T-cell (primary cell): ENCODE results near the gene PCDHB12. TPM values are rescaled to one million over a fixed set of nuclear protein-coding genes. Genes with fewer than 3 reads are reported as not detected.
"Not testable (repeated sequence)": the region's sequence is repeated elsewhere in the genome, so short reads cannot be mapped to it uniquely, and the experiment has no call there.

Experiments
- ATAC-seq, 4 experiments: fragments of 200-7000 bp in 3 of 4; fragments of 150-1000 bp in 1 of 4; cut with Tn5 transposase; replicated peaks in 1 of 4; 1 replicate in 3 of 4; 2 replicates in 1 of 4; pipeline ENCODE4 v1.10.0; 2021; ENCODE audit warnings: moderate library complexity in 3 of 4, mild to moderate bottlenecking in 2 of 4, moderate number of reproducible peaks in 1 of 4
- CTCF ChIA-PET, 2 donors: fragments of 300-600 bp; sonication (Branson Sonifier 250); formaldehyde crosslinking; loops; one replicate each; lab custom pipeline; 2022; ENCODE audit warnings: antibody characterized with exemption in 2 of 2; lab: Charles Lee
- POLR2A ChIA-PET, 2 donors: fragments of 300-600 bp; sonication (Branson Sonifier 250); formaldehyde crosslinking; loops; one replicate each; lab custom pipeline; 2022; ENCODE audit warnings: antibody characterized with exemption in 2 of 2; lab: Charles Lee
- DNase-seq, 35 experiments: peaks; one replicate each; pipeline versions ENCODE4 v3.0.0 to v3.0.0-alpha.2; 2013 to 2023
- H3K27ac ChIP-seq: one replicate; pipeline ENCODE4 v1.5.1; 2013; ENCODE audit warnings: low read length
- H3K27me3 ChIP-seq, 2 experiments: replicated peaks in 1 of 2; 1 replicate in 1 of 2; 2 replicates in 1 of 2; pipeline versions ENCODE4 v1.6.1 to v1.7.0; 2013; ENCODE audit warnings: low read length in 1 of 2, mixed read lengths in 1 of 2; ENCODE audit not compliant: control insufficient read depth in 2 of 2, insufficient read depth in 2 of 2; ENCODE audit errors: extremely low read depth in 1 of 2
- H3K36me3 ChIP-seq, 2 donors: 1 replicate in 1 of 2; 2 replicates in 1 of 2; pipeline versions ENCODE4 v1.6.1 to v1.7.0; 2013; ENCODE audit warnings: low read length in 1 of 2; ENCODE audit not compliant: control insufficient read depth in 2 of 2, insufficient read depth in 1 of 2; ENCODE audit errors: extremely low read depth in 1 of 2
- H3K4me1 ChIP-seq, 2 experiments: 1 replicate in 1 of 2; 2 replicates in 1 of 2; pipeline versions ENCODE4 v1.6.1 to v1.7.0; 2013; ENCODE audit warnings: low read length in 2 of 2, mixed read lengths in 1 of 2; ENCODE audit not compliant: insufficient read depth in 2 of 2, control insufficient read depth in 1 of 2; ENCODE audit errors: extremely low read depth in 1 of 2
- H3K4me3 ChIP-seq, 2 donors: 1 replicate in 1 of 2; 2 replicates in 1 of 2; pipeline versions ENCODE4 v1.5.1 to v1.7.0; 2013; ENCODE audit warnings: mild to moderate bottlenecking in 2 of 2, low read length in 1 of 2, moderate library complexity in 1 of 2; ENCODE audit not compliant: control insufficient read depth in 1 of 2; ENCODE audit errors: extremely low read depth in 1 of 2
- H3K9me3 ChIP-seq: 2 replicates; pipeline ENCODE4 v1.7.0; 2013
- H3K27ac Mint-ChIP-seq, 2 donors: one replicate each; pipeline ENCODE4 v1.8.0; 2020 to 2021; ENCODE audit warnings: mild to moderate bottlenecking in 2 of 2, mixed read lengths in 2 of 2
- H3K27me3 Mint-ChIP-seq, 2 donors: one replicate each; pipeline ENCODE4 v1.8.0; 2021 to 2022; ENCODE audit warnings: mixed read lengths in 2 of 2
- H3K36me3 Mint-ChIP-seq: one replicate; pipeline ENCODE4 v1.8.0; 2021; ENCODE audit warnings: mixed read lengths
- H3K4me1 Mint-ChIP-seq, 3 donors: one replicate each; pipeline ENCODE4 v1.8.0; 2020 to 2022; ENCODE audit warnings: mixed read lengths in 3 of 3, mild to moderate bottlenecking in 1 of 3
- H3K4me3 Mint-ChIP-seq, 3 donors: one replicate each; pipeline ENCODE4 v1.8.0; 2020 to 2022; ENCODE audit warnings: mild to moderate bottlenecking in 3 of 3, mixed read lengths in 3 of 3, moderate library complexity in 3 of 3
- H3K9me3 Mint-ChIP-seq, 3 donors: one replicate each; pipeline ENCODE4 v1.8.0; 2020 to 2022; ENCODE audit warnings: mixed read lengths in 3 of 3
- WGBS: methylation state at CpG from one replicate; pipeline ENCODE4 v1.1.5; 2013; ENCODE audit warnings: missing lambda C conversion rate; ENCODE audit not compliant: insufficient coverage; 5-methylcytosine and 5-hydroxymethylcytosine counted together
- total RNA-seq, 35 experiments: library from RNA in 6 of 35; stranded (reverse) in 6 of 35; fragments of 120-200 nt in 1 of 35; gene quantifications; one replicate each; pipeline versions ENCODE4 v1.2.1 to v1.2.4 and lab custom pipeline; 2013 to 2026

The PCDHB12 gene
- total RNA-seq, 5 donors from 2014 or later (not counting 1 experiment from before 2014, with no cell fraction given) = not detected

DNA sequence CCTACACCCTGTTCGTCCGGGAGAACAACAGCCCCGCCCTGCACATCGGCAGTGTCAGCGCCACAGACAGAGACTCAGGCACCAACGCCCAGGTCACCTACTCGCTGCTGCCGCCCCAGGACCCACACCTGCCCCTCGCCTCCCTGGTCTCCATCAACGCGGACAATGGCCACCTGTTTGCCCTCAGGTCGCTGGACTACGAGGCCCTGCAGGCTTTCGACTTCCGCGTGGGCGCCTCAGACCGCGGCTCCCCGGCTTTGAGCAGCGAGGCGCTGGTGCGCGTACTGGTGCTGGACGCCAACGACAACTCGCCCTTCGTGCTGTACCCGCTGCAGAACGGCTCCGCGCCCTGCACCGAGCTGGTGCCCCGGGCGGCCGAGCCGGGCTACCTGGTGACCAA lies 19.8 kb upstream of the PCDHB12 start:
- H3K36me3 Mint-ChIP-seq, CTCF ChIA-PET, H3K4me3 ChIP-seq, ATAC-seq, H3K4me1 ChIP-seq, H3K4me3 Mint-ChIP-seq, DNase-seq, H3K36me3 ChIP-seq, POLR2A ChIA-PET, H3K27ac ChIP-seq, H3K27ac Mint-ChIP-seq, H3K9me3 ChIP-seq: not testable (repeated sequence)
- 41% methylated on average over 3 of the region's 37 CpGs for WGBS
- peaks cover 5 to 24% of the 10 kb centered on the region in 2 experiments for H3K27me3 ChIP-seq
- peaks cover 18 to 22% (median 21%) of the 10 kb centered on the region in 3 donors for H3K9me3 Mint-ChIP-seq
- peaks cover 4 to 14% (median 8%) of the 10 kb centered on the region in 3 donors for H3K4me1 Mint-ChIP-seq
- H3K27me3 Mint-ChIP-seq = peaks cover 57 to 71% of the 10 kb centered on the region in 2 donors

DNA sequence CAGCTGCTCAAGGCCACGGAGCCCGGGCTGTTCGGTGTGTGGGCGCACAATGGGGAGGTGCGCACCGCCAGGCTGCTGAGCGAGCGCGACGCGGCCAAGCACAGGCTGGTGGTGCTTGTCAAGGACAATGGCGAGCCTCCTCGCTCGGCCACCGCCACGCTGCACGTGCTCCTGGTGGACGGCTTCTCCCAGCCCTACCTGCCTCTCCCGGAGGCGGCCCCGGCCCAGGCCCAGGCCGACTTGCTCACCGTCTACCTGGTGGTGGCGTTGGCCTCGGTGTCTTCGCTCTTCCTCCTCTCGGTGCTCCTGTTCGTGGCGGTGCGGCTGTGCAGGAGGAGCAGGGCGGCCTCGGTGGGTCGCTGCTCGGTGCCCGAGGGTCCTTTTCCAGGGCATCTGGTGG lies 19.4 kb upstream of the PCDHB12 start:
- WGBS = 67% methylated on average over 6 of the region's 35 CpGs
- H3K4me3 Mint-ChIP-seq, H3K4me3 ChIP-seq, CTCF ChIA-PET, ATAC-seq, H3K4me1 ChIP-seq, H3K36me3 Mint-ChIP-seq, H3K36me3 ChIP-seq, H3K27ac ChIP-seq, H3K27ac Mint-ChIP-seq, POLR2A ChIA-PET, H3K9me3 ChIP-seq, DNase-seq: not testable (repeated sequence)
- Mint-ChIP-seq H3K4me1 (peaks cover 4 to 14% (median 8%) of the 10 kb centered on the region in 3 donors), H3K9me3 (peaks cover 18 to 22% (median 21%) of the 10 kb centered on the region in 3 donors), H3K27me3 (peaks cover 57 to 70% of the 10 kb centered on the region in 2 donors)
- peaks cover 5 to 24% of the 10 kb centered on the region in 2 experiments for H3K27me3 ChIP-seq

DNA sequence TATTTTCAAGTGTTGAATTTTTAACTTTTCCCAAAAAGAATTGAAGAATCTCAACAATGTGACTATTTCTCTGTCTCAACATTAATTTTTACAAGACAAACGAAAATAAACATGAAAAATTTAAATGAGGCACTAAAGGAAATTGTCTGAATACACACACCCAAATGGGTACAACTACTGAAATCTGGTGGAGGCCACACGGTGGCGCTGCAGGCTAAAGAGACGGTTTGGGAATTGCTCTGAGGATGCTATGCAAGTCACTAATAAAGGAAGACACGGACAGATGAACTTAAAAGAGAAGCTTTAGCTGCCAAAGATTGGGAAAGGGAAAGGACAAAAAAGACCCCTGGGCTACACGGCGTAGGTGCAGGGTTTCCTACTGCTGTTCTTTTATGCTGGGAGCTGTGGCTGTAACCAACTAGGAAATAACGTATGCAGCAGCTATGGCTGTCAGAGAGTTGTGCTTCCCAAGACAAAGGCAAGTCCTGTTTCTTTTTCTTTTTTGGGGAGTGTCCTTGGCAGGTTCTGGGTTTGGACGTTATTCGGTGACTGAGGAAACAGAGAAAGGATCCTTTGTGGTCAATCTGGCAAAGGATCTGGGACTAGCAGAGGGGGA lies 16.3 kb upstream of the PCDHB12 start, which contains the start of gene PCDHB10:
PCDHB10 (plus strand) TSS at position 244 of the 616 bp plus-strand sequence; CDS start at position 444, 200 bp downstream.
- Histone ChIP-seq H3K4me1 (no peaks in the 10 kb centered on the region), H3K4me3 (no peak within 1 kb of the TSS), H3K27ac (no peak within 1 kb of the TSS), H3K9me3 (peaks cover 2% of the 10 kb centered on the region), H3K27me3 (peaks cover 2 to 21% of the 10 kb centered on the region in 2 experiments), H3K36me3 (no peaks in the 10 kb centered on the region)
- WGBS = 11% methylated on average over 6 of the region's 10 CpGs
- H3K4me1 Mint-ChIP-seq = peaks cover under 1 to 4% (median 3%) of the 10 kb centered on the region in 3 donors
- peaks cover 21 to 35% (median 26%) of the 10 kb centered on the region in 3 donors for H3K9me3 Mint-ChIP-seq
- ATAC-seq (no peak), DNase-seq (peak in 4 of 35 experiments; percentile 8 to 24 (median 10))
- H3K36me3 Mint-ChIP-seq = no peaks in the 10 kb centered on the region
- POLR2A ChIA-PET = no interaction called here
- CTCF ChIA-PET = no interaction called here
- peak within 1 kb of the TSS in 1 of 2 donors; percentile 10 for H3K27ac Mint-ChIP-seq
- H3K27me3 Mint-ChIP-seq = peaks cover 38 to 57% of the 10 kb centered on the region in 2 donors
- H3K4me3 Mint-ChIP-seq = no peak within 1 kb of the TSS

DNA sequence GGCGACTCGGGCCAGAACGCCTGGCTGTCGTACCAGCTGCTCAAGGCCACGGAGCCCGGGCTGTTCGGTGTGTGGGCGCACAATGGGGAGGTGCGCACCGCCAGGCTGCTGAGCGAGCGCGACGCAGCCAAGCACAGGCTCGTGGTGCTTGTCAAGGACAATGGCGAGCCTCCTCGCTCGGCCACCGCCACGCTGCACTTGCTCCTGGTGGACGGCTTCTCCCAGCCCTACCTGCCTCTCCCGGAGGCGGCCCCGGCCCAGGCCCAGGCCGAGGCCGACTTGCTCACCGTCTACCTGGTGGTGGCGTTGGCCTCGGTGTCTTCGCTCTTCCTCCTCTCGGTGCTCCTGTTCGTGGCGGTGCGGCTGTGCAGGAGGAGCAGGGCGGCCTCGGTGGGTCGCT lies 14.2 kb upstream of the PCDHB12 start:
- POLR2A ChIA-PET, H3K9me3 ChIP-seq, DNase-seq, H3K27ac Mint-ChIP-seq, CTCF ChIA-PET, H3K4me1 Mint-ChIP-seq, H3K36me3 Mint-ChIP-seq, H3K4me1 ChIP-seq, H3K36me3 ChIP-seq, H3K4me3 Mint-ChIP-seq, H3K4me3 ChIP-seq, H3K27ac ChIP-seq, ATAC-seq: not testable (repeated sequence)
- H3K27me3 Mint-ChIP-seq = peaks cover 43 to 56% of the 10 kb centered on the region in 2 donors
- WGBS = no CpG with 5 or more reads among the region's 37 CpGs
- peaks cover 2 to 14% of the 10 kb centered on the region in 2 experiments for H3K27me3 ChIP-seq
- peaks cover 17 to 49% (median 28%) of the 10 kb centered on the region in 3 donors for H3K9me3 Mint-ChIP-seq

DNA sequence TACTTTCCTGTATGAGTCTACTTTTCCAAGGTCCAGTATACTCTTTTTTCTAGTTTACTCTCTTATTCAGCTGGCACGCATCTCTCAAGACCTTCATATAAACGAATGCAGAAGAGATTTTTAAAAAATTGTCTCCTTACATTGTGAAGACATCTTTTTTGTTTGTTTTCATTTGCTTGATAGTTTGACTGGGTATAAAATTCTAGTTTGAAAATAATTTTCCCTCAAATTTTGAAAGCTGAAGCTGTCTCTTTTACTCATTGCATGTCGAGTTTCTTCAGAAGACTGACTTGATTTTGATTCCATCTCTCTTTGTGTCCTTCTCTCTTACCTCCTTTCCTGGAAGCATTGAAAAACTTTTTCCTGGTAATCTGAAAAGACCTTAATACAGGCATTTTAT lies 12.2 kb upstream of the PCDHB12 start:
- no CpG with 5 or more reads among the region's 3 CpGs for WGBS
- peaks cover 0 to 2% of the 10 kb centered on the region in 2 experiments for H3K4me1 ChIP-seq
- POLR2A ChIA-PET = interaction anchor here in 1 of 2 donors (0.6 kb wide), 1 partner anchor 435 kb away, joined by 3 read pairs; no protein-coding TSS in a partner anchor
- Mint-ChIP-seq H3K36me3 (no peaks in the 10 kb centered on the region), H3K27ac (no peak overlapping the region), H3K4me3 (no peak overlapping the region), H3K9me3 (peaks cover 17 to 57% (median 35%) of the 10 kb centered on the region in 3 donors), H3K27me3 (peaks cover 46 to 60% of the 10 kb centered on the region in 2 donors), H3K4me1 (peaks cover 0 to 3% (median 0%) of the 10 kb centered on the region in 3 donors)
- H3K27ac ChIP-seq = no peak overlapping the region
- no peak overlapping the region for H3K4me3 ChIP-seq
- H3K27me3 ChIP-seq = peaks cover 0 to 10% of the 10 kb centered on the region in 2 experiments
- CTCF ChIA-PET = interaction anchor here (0.7 to 1.2 kb wide), 2 partner anchors 10 to 367 kb away, joined by 3 to 5 read pairs; partner anchors contain the start of gene PCDHB9 (in 1 of the 2)
- ATAC-seq (no peak), DNase-seq (no peak)
- peaks cover 5% of the 10 kb centered on the region for H3K9me3 ChIP-seq
- H3K36me3 ChIP-seq = no peaks in the 10 kb centered on the region

DNA sequence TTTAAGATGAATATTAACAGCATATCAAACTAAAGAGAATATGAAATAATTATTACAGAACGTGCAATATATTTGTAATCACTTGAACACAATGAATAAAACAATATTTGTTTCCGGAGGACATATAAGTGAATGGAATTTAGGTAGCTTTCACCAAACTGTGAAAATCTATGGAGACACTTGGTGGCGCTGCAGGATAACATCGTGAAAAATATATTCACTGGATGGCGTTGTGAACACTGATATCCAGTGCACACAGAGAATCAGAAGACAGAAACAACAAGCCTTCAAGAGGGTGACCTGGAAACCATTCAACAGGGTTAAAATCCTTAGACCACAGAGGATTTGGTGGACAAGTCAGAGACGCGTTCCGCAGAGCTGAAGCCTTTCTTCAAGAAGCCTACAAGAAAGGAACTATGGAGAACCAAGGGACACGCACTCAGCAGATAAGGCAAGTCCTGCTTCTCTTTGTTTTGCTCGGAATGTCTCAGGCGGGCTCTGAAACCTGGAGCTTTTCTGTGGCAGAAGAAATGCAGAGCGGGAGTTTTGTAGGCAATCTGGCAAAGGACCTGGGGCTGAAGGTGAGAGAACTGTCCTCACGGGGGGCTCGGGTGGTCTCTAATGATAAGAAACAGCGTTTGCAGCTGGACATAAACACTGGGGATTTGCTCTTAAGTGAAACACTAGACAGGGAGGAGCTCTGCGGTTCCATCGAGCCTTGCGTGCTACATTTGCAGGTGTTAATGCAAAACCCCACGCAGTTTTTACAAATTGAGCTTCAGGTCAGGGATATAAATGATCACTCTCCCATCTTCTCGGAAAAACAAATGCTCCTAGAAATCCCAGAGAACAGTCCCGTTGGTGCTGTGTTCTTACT lies 8.9 kb upstream of the PCDHB12 start, which contains the start of gene PCDHB11:
PCDHB11 (plus strand) TSS at position 269 of the 877 bp plus-strand sequence; CDS start at position 417, 148 bp downstream.
- no peak within 1 kb of the TSS for H3K4me3 Mint-ChIP-seq
- POLR2A ChIA-PET = no interaction called here
- DNase-seq = peak in 1 of 35 experiments; percentile 17

More for the DNA sequence above, 8.9 kb upstream of the PCDHB12 start, which contains the start of gene PCDHB11:
- Mint-ChIP-seq H3K9me3 (peaks cover 7 to 45% (median 28%) of the 10 kb centered on the region in 3 donors), H3K27ac (no peak within 1 kb of the TSS), H3K4me1 (no peaks in the 10 kb centered on the region), H3K36me3 (no peaks in the 10 kb centered on the region), H3K27me3 (peaks cover 47 to 51% of the 10 kb centered on the region in 2 donors)
- Histone ChIP-seq H3K4me1 (peaks cover 0 to 2% of the 10 kb centered on the region in 2 experiments), H3K27me3 (peaks cover 0 to 13% of the 10 kb centered on the region in 2 experiments), H3K9me3 (peaks cover 5% of the 10 kb centered on the region), H3K27ac (no peak within 1 kb of the TSS), H3K4me3 (no peak within 1 kb of the TSS), H3K36me3 (no peaks in the 10 kb centered on the region)
- no peak for ATAC-seq
- CTCF ChIA-PET = no interaction called here
- WGBS = 49% methylated on average over 14 of the region's 21 CpGs
